Keratinocyte (primary cell): ENCODE measurements around the gene KIF17.
"Not testable (repeated sequence)": the region's sequence is repeated elsewhere in the genome, so short reads cannot be mapped to it uniquely, and the experiment has no call there.

Source experiments
- CTCF ChIP-seq, 3 experiments: IDR thresholded peaks in 1 of 3; conservative IDR thresholded peaks in 1 of 3; optimal IDR thresholded peaks in 1 of 3; 2 replicates in 2 of 3; 3 replicates in 1 of 3; pipeline versions ENCODE3 to v1.5.1; 2011; ENCODE audit warnings: low read length in 3 of 3, mild to moderate bottlenecking in 3 of 3, moderate library complexity in 2 of 3, control low read depth in 1 of 3, inconsistent platforms in 1 of 3; ENCODE audit not compliant: insufficient read depth in 2 of 3; ENCODE audit errors: extremely low read depth in 1 of 3
- EZH2 ChIP-seq: IDR thresholded peaks from one replicate; pipeline ENCODE4 v1.6.1; 2012; ENCODE audit warnings: inconsistent platforms, mild to moderate bottlenecking, low read length, moderate library complexity

DNA sequence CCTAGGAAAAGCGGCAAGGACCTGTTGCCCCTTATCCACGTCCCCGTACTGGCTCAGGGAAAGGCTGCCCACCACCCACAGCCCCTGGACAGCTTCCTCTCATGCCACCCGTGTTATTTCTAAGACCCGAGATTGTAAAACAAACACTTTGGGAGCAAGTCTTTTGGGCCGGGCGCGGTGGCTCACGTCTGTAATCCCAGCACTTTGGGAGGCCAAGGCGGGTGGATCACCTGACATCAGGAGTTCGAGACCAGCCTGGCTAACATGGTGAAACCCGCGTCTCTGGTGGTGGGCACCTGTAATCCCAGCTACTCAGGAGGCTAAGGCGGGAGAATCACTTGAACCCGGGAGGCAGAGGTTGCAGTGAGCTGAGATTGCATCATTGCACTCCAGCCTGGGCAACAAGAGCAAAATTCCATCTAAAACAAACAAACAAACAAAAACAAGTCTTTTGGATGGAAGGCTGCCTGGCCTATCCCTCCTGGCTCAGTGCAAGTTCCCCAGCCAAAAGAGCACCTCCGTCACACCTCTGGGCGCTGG is 606 bp upstream of the KIF17 start:
- TF ChIP-seq CTCF (optimal IDR thresholded peaks at IDR 0.05 in 1 of 3, IDR thresholded peaks at IDR 0.05 in 1 of 3, conservative IDR thresholded peaks at IDR 0.05 in 1 of 3; ENCODE audit: extremely low read depth in 1 of 3, insufficient read depth in 2 of 3, low read length in 3 of 3); EZH2: not testable (repeated sequence)
